ENCODE measurements around the gene FAM234A. TPM values are rescaled to one million over a fixed set of nuclear protein-coding genes. Genes with fewer than 3 reads are reported as not detected.

FAM234A gene
- polyA plus RNA-seq, 1 donor = 63.4 TPM

DNA sequence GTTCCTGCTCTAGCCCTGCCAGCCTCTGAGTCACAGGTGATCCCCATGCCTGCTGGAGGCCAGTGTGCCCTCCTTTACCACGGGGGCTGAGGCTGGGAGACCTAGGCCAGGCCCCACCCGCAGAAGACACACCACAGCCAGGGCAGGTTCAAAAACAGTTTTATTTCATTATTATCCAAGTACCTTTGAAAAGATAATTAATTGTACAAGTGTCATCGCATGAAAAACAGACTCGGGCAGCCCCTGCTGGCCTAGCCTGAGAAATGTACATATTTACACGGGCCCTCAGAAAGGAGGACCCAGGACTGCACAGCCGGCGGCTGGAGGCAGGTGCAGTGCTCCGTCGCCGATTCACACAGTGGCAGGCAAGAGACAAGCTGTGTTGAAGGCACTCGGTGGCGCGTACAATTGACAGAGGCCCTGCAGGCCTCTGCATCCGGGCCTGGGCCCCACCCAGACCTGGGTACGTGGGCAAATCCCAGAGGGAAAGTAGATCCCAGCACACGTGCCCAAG is 52.7 kb downstream of the FAM234A start:
- DNase-seq = no peak
- peaks cover 59% of the 10 kb centered on the region for H3K36me3 ChIP-seq (ENCODE audit: control insufficient read depth, insufficient read depth, low read length)

DNA sequence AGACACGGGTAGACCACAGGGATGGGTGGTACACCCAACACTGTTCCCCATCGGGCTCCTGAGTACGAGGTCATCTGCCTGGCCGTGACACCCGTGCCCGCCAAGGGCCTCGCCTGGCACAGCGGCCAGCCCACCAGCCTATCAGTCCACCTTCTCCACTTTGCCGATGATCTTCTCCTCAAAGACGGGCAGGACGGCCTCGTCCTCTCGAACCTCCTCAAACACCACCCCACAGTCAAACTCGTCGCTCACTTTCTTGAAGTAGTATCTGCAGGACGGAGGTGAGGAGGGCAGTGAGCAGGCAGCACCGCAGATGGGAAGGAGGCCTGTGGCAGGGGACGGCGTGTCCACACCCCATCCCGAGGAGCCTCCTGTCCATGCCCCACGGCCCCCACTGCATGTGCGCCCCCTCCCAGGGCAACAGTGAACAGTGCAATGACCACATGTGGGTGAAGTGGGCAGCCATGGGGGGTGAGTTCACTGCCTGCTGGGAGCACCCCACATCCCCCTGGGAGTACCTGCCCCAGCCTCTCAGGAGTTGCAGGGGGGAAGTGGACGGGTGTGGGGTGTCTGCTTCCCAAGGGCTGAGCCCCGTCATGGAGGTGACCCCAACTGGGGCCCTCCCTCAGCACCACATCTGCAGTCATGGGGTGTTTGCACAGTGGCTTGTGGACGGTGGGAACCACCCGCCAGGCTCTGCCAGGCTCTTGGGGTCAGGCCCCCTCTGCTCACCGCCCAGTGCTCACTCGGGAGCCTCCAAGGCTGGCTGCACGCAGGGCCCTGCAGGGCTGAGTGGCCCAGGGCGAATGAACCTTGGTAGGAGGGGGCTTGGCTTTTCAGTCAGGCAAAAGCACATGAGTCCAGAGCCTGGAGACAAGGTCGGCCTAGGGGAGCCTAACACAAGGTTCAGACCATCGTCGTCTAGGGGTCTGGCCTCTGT is 53.6 kb downstream of the FAM234A start:
- DNase-seq = no peak
- peaks cover 67% of the 10 kb centered on the region for H3K36me3 ChIP-seq (ENCODE audit: control insufficient read depth, insufficient read depth, low read length)

More for the DNA sequence above, 52.7 kb downstream of the FAM234A start:
- Histone ChIP-seq H3K9me3 (ENCODE audit: control insufficient read depth, low read depth, low read length) (peaks cover 18% of the 10 kb centered on the region), H3K27me3 (ENCODE audit: control insufficient read depth, insufficient read depth, low read length) (peaks cover 9% of the 10 kb centered on the region), H3K4me3 (ENCODE audit: low read length) (no peak overlapping the region), H3K4me1 (ENCODE audit: control insufficient read depth, insufficient read depth, low read length) (no peaks in the 10 kb centered on the region), H3K27ac (ENCODE audit: low read length) (no peak overlapping the region)
- no CpG with 5 or more reads among the region's 16 CpGs for WGBS (ENCODE audit: insufficient coverage, low lambda C conversion rate)

DNA sequence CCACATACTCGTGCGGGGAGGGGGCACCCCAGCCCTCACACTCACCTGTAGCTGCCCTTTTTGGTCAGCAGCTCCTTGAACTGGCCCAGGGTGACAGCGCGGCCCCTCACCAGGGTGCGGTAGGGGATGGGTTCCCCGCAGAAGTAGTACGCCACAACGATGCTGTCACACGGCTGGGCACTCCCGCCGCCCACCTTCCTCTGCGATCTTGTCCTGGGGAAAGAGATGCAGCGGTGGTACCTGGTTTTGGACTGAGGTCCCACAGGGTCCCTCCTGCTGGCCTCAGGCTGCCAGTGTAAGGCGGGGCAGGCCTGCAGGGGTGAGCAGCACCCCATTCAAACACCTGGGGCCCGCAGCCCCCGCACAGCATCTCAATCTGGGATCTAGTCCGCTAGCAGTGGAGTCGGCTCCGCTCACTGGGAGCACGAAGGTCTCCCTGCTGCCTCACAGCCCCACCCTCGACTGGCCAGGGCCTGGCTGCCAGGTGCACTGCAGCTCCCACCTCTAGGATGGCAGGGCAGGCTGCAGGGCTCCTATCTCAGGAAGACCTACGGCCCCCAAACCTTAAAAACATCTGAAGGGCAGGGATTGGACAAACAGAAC is 54.9 kb downstream of the FAM234A start:
- H3K9me3 ChIP-seq (ENCODE audit: control insufficient read depth, low read depth, low read length) = peaks cover 14% of the 10 kb centered on the region
- H3K36me3 ChIP-seq (ENCODE audit: control insufficient read depth, insufficient read depth, low read length) = peaks cover 75% of the 10 kb centered on the region
- no CpG with 5 or more reads among the region's 22 CpGs for WGBS (ENCODE audit: insufficient coverage, low lambda C conversion rate)

More for the DNA sequence above, 53.6 kb downstream of the FAM234A start:
- Histone ChIP-seq H3K27ac (ENCODE audit: low read length) (no peak overlapping the region), H3K4me3 (ENCODE audit: low read length) (no peak overlapping the region), H3K4me1 (ENCODE audit: control insufficient read depth, insufficient read depth, low read length) (no peaks in the 10 kb centered on the region), H3K9me3 (ENCODE audit: control insufficient read depth, low read depth, low read length) (peaks cover 18% of the 10 kb centered on the region), H3K27me3 (ENCODE audit: control insufficient read depth, insufficient read depth, low read length) (peaks cover 1% of the 10 kb centered on the region)
- no CpG with 5 or more reads among the region's 33 CpGs for WGBS (ENCODE audit: insufficient coverage, low lambda C conversion rate)

DNA sequence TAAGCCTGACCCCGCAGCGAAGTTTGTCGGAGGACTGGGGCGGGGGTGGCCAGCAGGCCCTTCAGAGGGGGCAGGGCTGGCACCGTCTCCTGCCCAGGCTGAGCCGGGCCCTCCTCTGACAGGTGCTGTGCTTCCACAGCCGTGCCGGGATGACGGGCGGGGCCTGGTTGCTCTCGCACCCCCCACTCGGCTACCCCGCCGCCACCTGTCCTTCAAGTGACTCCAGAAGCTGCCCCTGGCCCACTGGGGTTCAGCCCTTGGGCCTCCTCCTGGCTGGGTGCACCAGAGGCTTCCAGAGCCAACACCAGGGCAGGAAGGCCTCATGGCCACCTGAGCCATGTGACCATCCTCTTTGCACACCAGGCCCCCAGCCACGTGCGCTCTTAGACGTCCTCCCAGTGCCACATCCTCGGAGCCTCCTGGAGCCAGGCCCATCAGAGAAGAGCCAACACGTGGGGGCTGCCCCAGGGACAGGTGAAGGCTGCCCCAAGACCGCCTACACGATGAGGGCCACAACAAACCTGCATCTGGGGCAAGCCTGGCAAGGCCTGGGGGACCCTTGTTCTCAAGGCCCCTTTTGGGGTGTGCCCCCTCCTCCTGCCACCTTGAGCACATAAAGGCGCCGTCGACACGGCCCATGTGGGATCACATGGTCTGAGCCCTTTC is 55.5 kb downstream of the FAM234A start:
- H3K4me1 ChIP-seq (ENCODE audit: control insufficient read depth, insufficient read depth, low read length) = no peaks in the 10 kb centered on the region
- no peaks in the 10 kb centered on the region for H3K27me3 ChIP-seq (ENCODE audit: control insufficient read depth, insufficient read depth, low read length)
- H3K4me3 ChIP-seq (ENCODE audit: low read length) = no peak overlapping the region
- peaks cover 8% of the 10 kb centered on the region for H3K9me3 ChIP-seq (ENCODE audit: control insufficient read depth, low read depth, low read length)
- WGBS (ENCODE audit: insufficient coverage, low lambda C conversion rate) = no CpG with 5 or more reads among the region's 25 CpGs
- DNase-seq = no peak
- peaks cover 73% of the 10 kb centered on the region for H3K36me3 ChIP-seq (ENCODE audit: control insufficient read depth, insufficient read depth, low read length)
- no peak overlapping the region for H3K27ac ChIP-seq (ENCODE audit: low read length)

More for the DNA sequence above, 54.9 kb downstream of the FAM234A start:
- Histone ChIP-seq H3K4me1 (ENCODE audit: control insufficient read depth, insufficient read depth, low read length) (no peaks in the 10 kb centered on the region), H3K27me3 (ENCODE audit: control insufficient read depth, insufficient read depth, low read length) (no peaks in the 10 kb centered on the region), H3K4me3 (ENCODE audit: low read length) (no peak overlapping the region), H3K27ac (ENCODE audit: low read length) (no peak overlapping the region)
- no peak for DNase-seq

DNA sequence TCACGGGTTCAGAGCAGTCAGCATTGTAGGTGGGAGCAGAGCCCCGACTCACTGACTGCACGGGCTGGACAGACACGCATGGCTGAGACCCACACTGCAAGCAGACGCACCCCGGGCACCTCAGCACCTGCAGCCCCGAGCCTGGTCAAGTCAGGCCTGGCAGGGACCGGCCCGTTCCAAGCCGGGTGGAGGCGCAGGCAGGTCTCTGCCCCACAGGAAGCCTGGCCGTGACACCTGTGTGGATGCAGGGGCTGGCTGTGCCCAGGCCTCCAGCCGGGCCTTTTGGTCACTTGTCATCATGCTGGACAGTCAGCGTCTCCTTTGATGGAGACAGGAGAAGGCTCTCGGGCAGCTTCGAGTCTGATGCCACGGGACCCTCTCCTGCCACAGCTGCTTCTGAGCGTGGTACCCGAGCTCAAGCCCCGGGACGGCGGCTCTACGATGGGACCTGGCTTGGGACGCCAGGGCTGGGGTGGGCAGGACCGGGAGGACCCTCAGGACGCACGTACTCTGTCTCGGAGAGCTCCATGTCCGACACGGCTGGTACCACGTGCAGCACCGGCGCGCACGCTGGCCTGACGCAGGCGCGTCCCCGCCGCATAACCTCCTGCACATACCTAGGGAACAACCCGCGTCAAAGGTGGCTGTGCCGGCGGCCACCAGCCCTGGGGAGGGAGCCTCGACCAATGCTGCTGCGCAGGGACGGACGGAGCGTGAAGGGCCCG is 56.2 kb downstream of the FAM234A start:
- no CpG with 5 or more reads among the region's 50 CpGs for WGBS (ENCODE audit: insufficient coverage, low lambda C conversion rate)
- Histone ChIP-seq H3K27me3 (ENCODE audit: control insufficient read depth, insufficient read depth, low read length) (no peaks in the 10 kb centered on the region), H3K4me1 (ENCODE audit: control insufficient read depth, insufficient read depth, low read length) (no peaks in the 10 kb centered on the region), H3K36me3 (ENCODE audit: control insufficient read depth, insufficient read depth, low read length) (peaks cover 73% of the 10 kb centered on the region), H3K4me3 (ENCODE audit: low read length) (no peak overlapping the region), H3K27ac (ENCODE audit: low read length) (no peak overlapping the region), H3K9me3 (ENCODE audit: control insufficient read depth, low read depth, low read length) (peaks cover 3% of the 10 kb centered on the region)
- no peak for DNase-seq

DNA sequence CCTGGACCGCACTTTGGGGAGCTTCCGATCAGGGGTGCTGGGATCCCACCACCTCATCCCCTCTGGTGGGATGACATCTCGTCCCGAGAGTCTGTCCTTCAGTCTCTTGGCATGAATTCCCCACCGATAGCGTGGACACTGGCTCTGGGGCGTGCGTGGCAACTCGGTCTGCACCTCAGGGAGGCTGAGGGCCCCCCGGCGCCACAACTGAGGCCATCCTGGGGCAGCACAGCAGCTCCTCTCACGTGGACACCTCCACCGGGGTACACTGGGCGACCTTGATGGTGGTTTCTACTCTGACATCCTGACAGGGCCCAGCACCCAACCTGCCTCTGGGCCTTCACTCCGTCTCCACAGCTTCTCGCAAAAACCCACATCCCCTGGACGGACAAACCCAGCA is 56.9 kb downstream of the FAM234A start:
- no peak overlapping the region for H3K27ac ChIP-seq (ENCODE audit: low read length)
- DNase-seq = no peak
- no CpG with 5 or more reads among the region's 17 CpGs for WGBS (ENCODE audit: insufficient coverage, low lambda C conversion rate)
- no peaks in the 10 kb centered on the region for H3K4me1 ChIP-seq (ENCODE audit: control insufficient read depth, insufficient read depth, low read length)
- no peak overlapping the region for H3K4me3 ChIP-seq (ENCODE audit: low read length)
- peaks cover 3% of the 10 kb centered on the region for H3K9me3 ChIP-seq (ENCODE audit: control insufficient read depth, low read depth, low read length)
- no peaks in the 10 kb centered on the region for H3K27me3 ChIP-seq (ENCODE audit: control insufficient read depth, insufficient read depth, low read length)
- H3K36me3 ChIP-seq (ENCODE audit: control insufficient read depth, insufficient read depth, low read length) = peaks cover 76% of the 10 kb centered on the region

DNA sequence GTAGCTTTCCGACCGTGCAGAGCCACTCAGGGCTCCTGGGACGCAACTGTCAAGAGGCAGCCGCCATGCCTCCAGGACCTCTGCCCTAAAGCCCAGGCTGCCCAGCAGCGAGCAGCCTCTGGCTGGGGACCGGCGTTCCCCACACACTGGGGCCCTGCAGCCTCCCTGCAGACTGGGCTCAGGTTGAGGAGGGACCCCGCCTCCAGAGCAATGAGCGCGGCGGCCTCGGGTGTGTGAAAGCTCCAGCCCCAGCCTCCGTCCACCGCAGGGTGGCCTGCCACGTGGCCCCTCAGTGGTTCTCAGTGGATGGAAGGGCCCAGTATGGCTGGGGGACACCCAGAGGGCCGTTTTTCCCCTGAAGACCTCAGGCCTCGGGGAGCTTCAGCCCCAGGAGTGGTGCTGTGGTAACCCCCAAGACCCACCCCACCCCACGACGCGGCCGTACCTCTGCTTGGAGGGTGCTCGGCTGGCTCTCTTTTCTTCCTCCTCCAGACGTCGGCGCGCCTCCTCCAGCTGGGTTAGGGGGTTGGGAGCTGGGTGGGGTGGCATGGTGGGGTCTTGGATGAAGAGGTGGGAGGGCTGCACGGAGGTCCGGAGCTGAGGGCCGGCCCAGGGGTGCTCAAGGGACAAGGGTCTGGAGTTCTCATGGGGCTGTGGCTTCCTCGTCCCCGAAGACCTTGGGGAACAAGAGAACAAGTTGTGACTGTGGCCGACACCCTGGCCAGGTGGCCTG is 58.6 kb downstream of the FAM234A start:
- H3K27me3 ChIP-seq (ENCODE audit: control insufficient read depth, insufficient read depth, low read length) = no peaks in the 10 kb centered on the region
- H3K36me3 ChIP-seq (ENCODE audit: control insufficient read depth, insufficient read depth, low read length) = peaks cover 75% of the 10 kb centered on the region
- H3K4me1 ChIP-seq (ENCODE audit: control insufficient read depth, insufficient read depth, low read length) = no peaks in the 10 kb centered on the region
- no peak overlapping the region for H3K4me3 ChIP-seq (ENCODE audit: low read length)
- WGBS (ENCODE audit: insufficient coverage, low lambda C conversion rate) = no CpG with 5 or more reads among the region's 32 CpGs
- DNase-seq = no peak
- H3K27ac ChIP-seq (ENCODE audit: low read length) = no peak overlapping the region
- H3K9me3 ChIP-seq (ENCODE audit: control insufficient read depth, low read depth, low read length) = no peaks in the 10 kb centered on the region

DNA sequence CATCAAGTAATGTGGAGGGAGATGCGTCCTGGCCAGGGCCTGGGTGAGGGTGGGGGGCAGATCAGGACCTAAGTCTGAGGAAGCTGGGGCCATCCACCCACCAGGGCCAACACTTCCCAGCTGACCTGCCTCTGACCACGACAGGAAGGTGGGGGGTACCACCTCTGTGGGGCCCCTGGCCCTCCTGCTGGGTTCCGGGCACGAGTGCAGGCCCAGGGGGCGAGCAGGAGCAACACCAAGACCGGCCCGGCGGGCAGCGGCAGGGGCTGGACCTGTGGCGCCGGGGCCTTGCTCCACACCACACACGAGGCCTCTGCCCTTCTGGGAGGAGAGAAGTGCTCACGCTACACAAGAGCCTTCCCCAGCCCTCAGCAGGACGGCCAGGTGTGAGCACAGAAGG is 61.7 kb downstream of the FAM234A start:
- Histone ChIP-seq H3K9me3 (ENCODE audit: control insufficient read depth, low read depth, low read length) (no peaks in the 10 kb centered on the region), H3K27me3 (ENCODE audit: control insufficient read depth, insufficient read depth, low read length) (no peaks in the 10 kb centered on the region), H3K4me3 (ENCODE audit: low read length) (no peak overlapping the region), H3K36me3 (ENCODE audit: control insufficient read depth, insufficient read depth, low read length) (peaks cover 55% of the 10 kb centered on the region), H3K27ac (ENCODE audit: low read length) (no peak overlapping the region), H3K4me1 (ENCODE audit: control insufficient read depth, insufficient read depth, low read length) (no peaks in the 10 kb centered on the region)
- no peak for DNase-seq
- WGBS (ENCODE audit: insufficient coverage, low lambda C conversion rate) = no CpG with 5 or more reads among the region's 14 CpGs

DNA sequence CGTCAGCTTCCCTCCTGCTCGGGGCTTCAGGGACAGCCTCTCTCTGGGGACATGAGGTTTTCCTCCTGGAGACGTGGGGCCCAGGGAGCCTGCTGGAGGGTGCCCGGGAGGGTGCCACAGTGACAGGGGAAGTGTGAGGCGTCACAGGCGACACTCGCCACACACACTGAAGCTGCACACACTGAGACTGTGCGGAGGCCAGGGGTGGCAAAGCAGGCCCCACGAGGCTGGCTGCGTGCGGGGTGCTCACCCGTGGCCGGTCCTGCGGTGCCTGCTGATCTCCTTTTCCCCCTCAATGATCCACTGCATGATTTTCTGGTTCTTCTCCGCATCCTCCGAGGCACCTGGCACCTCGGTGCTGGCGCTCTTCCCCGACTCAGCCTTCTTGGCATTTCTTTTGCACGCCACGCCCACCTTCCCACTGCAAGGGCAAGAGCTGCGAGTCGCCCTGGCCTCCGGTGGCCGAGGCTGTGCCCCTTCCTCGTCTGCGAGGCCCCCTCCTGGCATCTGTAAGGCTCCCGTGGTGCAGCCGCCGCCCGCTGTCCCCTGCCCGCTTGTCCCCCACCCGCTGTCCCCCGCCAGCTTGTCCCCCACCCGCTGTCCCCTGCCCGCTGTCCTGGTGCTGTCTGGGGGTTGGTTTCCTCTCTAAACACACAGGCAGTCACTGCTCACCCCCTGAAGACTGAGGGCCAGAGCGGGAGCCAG is 62.3 kb downstream of the FAM234A start:
- no CpG with 5 or more reads among the region's 37 CpGs for WGBS (ENCODE audit: insufficient coverage, low lambda C conversion rate)
- Histone ChIP-seq H3K4me1 (ENCODE audit: control insufficient read depth, insufficient read depth, low read length) (no peaks in the 10 kb centered on the region), H3K27ac (ENCODE audit: low read length) (no peak overlapping the region), H3K9me3 (ENCODE audit: control insufficient read depth, low read depth, low read length) (no peaks in the 10 kb centered on the region), H3K4me3 (ENCODE audit: low read length) (no peak overlapping the region), H3K36me3 (ENCODE audit: control insufficient read depth, insufficient read depth, low read length) (peaks cover 51% of the 10 kb centered on the region), H3K27me3 (ENCODE audit: control insufficient read depth, insufficient read depth, low read length) (no peaks in the 10 kb centered on the region)
- no peak for DNase-seq

Measured in large intestine (tissue), 3 donors.